H1 (cell line): ENCODE measurements around the gene TSPAN33. TPM values are rescaled to one million over a fixed set of nuclear protein-coding genes. Genes with fewer than 3 reads are reported as not detected.

ENCODE experiments used
- CTCF ChIA-PET: fragments of 300-600 bp; sonication (Branson Sonifier 250); formaldehyde crosslinking; loops from one replicate; lab custom pipeline; 2021; ENCODE audit not compliant: partially characterized antibody; lab: Charles Lee
- POLR2A ChIA-PET: fragments of 300-600 bp; sonication (Branson Sonifier 250); formaldehyde crosslinking; loops from one replicate; lab custom pipeline; 2021; ENCODE audit warnings: inconsistent platforms; ENCODE audit not compliant: partially characterized antibody; lab: Charles Lee
- DNase-seq, 2 experiments: peaks; one replicate each; pipeline versions ENCODE4 v3.0.0 to v3.0.0-alpha.2; 2010 to 2022; ENCODE audit warnings: low spot score in 2 of 2, low read depth in 1 of 2, mixed read lengths in 1 of 2
- FAIRE-seq: peaks from 2 replicates; lab custom pipeline; 2011; peaks lifted over from hg19 to GRCh38; lab: Jason Lieb, UNC
- H2AFZ ChIP-seq: 2 replicates; pipeline ENCODE4 v1.8.1; 2012; ENCODE audit warnings: low read length, inconsistent platforms
- H2AK5ac ChIP-seq: 2 replicates; pipeline ENCODE4 v1.6.1; 2013; ENCODE audit warnings: low read depth, low read length
- H2BK120ac ChIP-seq: replicated peaks from 2 replicates; pipeline ENCODE3; 2013; ENCODE audit warnings: low read depth, low read length, inconsistent platforms
- H2BK12ac ChIP-seq: 2 replicates; pipeline ENCODE4 v1.6.1; 2013; ENCODE audit warnings: low read depth, low read length
- H2BK15ac ChIP-seq: 2 replicates; pipeline ENCODE4 v1.6.1; 2013; ENCODE audit warnings: low read length
- H2BK20ac ChIP-seq: 2 replicates; pipeline ENCODE4 v1.6.1; 2013; ENCODE audit warnings: low read length
- H2BK5ac ChIP-seq: 2 replicates; pipeline ENCODE4 v1.6.1; 2013; ENCODE audit warnings: low read depth, low read length
- H3K14ac ChIP-seq: 2 replicates; pipeline ENCODE4 v1.6.1; 2013; ENCODE audit warnings: inconsistent platforms; ENCODE audit not compliant: insufficient read length
- H3K18ac ChIP-seq: 2 replicates; pipeline ENCODE4 v1.6.1; 2013; ENCODE audit warnings: low read length; ENCODE audit errors: extremely low read depth
- H3K23ac ChIP-seq: 2 replicates; pipeline ENCODE4 v1.6.1; 2013; ENCODE audit warnings: inconsistent platforms; ENCODE audit not compliant: insufficient read length
- H3K23me2 ChIP-seq: 2 replicates; pipeline ENCODE4 v1.6.1; 2013; ENCODE audit warnings: low read depth, low read length
- H3K27ac ChIP-seq: 2 replicates; pipeline ENCODE4 v1.6.1; 2011; ENCODE audit warnings: low read depth, low read length, inconsistent platforms
- H3K27me3 ChIP-seq, 4 experiments: replicated peaks in 1 of 4; 1 replicate in 1 of 4; 2 replicates in 3 of 4; pipeline versions ENCODE4 v1.6.1 to v1.8.1; 2011 to 2013; ENCODE audit warnings: low read length in 3 of 4, mild to moderate bottlenecking in 3 of 4, inconsistent platforms in 2 of 4, mixed read lengths in 2 of 4, moderate library complexity in 1 of 4; ENCODE audit not compliant: control insufficient read depth in 3 of 4, insufficient read depth in 3 of 4; ENCODE audit errors: extremely low read depth in 1 of 4
- H3K36me3 ChIP-seq, 4 experiments: 2 replicates each; pipeline versions ENCODE4 v1.6.1 to v1.8.1; 2011 to 2013; ENCODE audit warnings: mild to moderate bottlenecking in 4 of 4, low read length in 3 of 4, moderate library complexity in 2 of 4, control low read depth in 1 of 4, inconsistent platforms in 1 of 4; ENCODE audit not compliant: insufficient read depth in 4 of 4, control insufficient read depth in 2 of 4
- H3K4ac ChIP-seq: replicated peaks from 2 replicates; pipeline ENCODE3; 2013; ENCODE audit warnings: low read length, low read depth, mixed read lengths, inconsistent platforms; ENCODE audit not compliant: insufficient read length
- H3K4me1 ChIP-seq, 4 experiments: replicated peaks in 1 of 4; 1 replicate in 1 of 4; 2 replicates in 3 of 4; pipeline versions ENCODE4 v1.6.1 to v1.8.1; 2011 to 2013; ENCODE audit warnings: low read length in 3 of 4, inconsistent platforms in 2 of 4, mixed read lengths in 1 of 4; ENCODE audit not compliant: insufficient read depth in 4 of 4, control insufficient read depth in 3 of 4
- H3K4me2 ChIP-seq, 2 experiments: 2 replicates each; pipeline versions ENCODE4 v1.6.1 to v1.8.1; 2011 to 2013; ENCODE audit warnings: low read depth in 2 of 2, low read length in 2 of 2, control low read depth in 1 of 2, inconsistent platforms in 1 of 2, mild to moderate bottlenecking in 1 of 2; ENCODE audit not compliant: insufficient read depth in 1 of 2
- H3K4me3 ChIP-seq, 4 experiments: fragments of 200-600, 300-600 bp in 1 of 4; sonication (generic), shearing (Covaris generic), sonication (Bioruptor Twin) in 1 of 4; 2 replicates each; pipeline versions ENCODE4 v1.5.1 to v1.8.1; 2011 to 2016; ENCODE audit warnings: low read length in 4 of 4, low read depth in 3 of 4, control low read depth in 2 of 4, inconsistent platforms in 2 of 4, mild to moderate bottlenecking in 2 of 4, mixed read lengths in 1 of 4, moderate library complexity in 1 of 4; ENCODE audit not compliant: insufficient read depth in 2 of 4; ENCODE audit errors: extremely low read depth in 1 of 4
- H3K56ac ChIP-seq: replicated peaks from 2 replicates; pipeline ENCODE3; 2013; ENCODE audit warnings: low read depth, mild to moderate bottlenecking, mixed read lengths, low read length, inconsistent platforms; ENCODE audit not compliant: insufficient read length
- H3K79me1 ChIP-seq: 2 replicates; pipeline ENCODE4 v1.6.1; 2013; ENCODE audit warnings: low read depth, low read length, control low read depth
- H3K79me2 ChIP-seq, 2 experiments: 2 replicates each; pipeline versions ENCODE4 v1.6.1 to v1.8.1; 2012 to 2013; ENCODE audit warnings: low read length in 2 of 2, mild to moderate bottlenecking in 2 of 2, inconsistent platforms in 1 of 2; ENCODE audit not compliant: insufficient read depth in 2 of 2, control insufficient read depth in 1 of 2
- H3K9ac ChIP-seq, 4 experiments: replicated peaks in 1 of 4; 1 replicate in 1 of 4; 2 replicates in 3 of 4; pipeline versions ENCODE4 v1.6.1 to v1.8.1; 2011 to 2013; ENCODE audit warnings: low read depth in 3 of 4, low read length in 3 of 4, control low read depth in 2 of 4, mild to moderate bottlenecking in 2 of 4, moderate library complexity in 2 of 4, inconsistent platforms in 1 of 4; ENCODE audit errors: extremely low read depth in 1 of 4
- H3K9me3 ChIP-seq, 2 experiments: 2 replicates each; pipeline versions ENCODE4 v1.6.1 to v1.8.1; 2012 to 2013; ENCODE audit warnings: mild to moderate bottlenecking in 2 of 2, moderate library complexity in 2 of 2, control low read depth in 1 of 2, inconsistent platforms in 1 of 2, low read depth in 1 of 2, low read length in 1 of 2, mixed read lengths in 1 of 2; ENCODE audit not compliant: insufficient read depth in 2 of 2
- H4K20me1 ChIP-seq, 2 experiments: replicated peaks in 1 of 2; 2 replicates each; pipeline versions ENCODE3 to v1.8.1; 2011 to 2013; ENCODE audit warnings: inconsistent platforms in 2 of 2, low read length in 2 of 2, mild to moderate bottlenecking in 1 of 2; ENCODE audit not compliant: insufficient read depth in 2 of 2, control insufficient read depth in 1 of 2
- H4K5ac ChIP-seq: 2 replicates; pipeline ENCODE4 v1.6.1; 2013; ENCODE audit warnings: low read length, low read depth, mixed read lengths, inconsistent platforms; ENCODE audit not compliant: insufficient read length
- H4K8ac ChIP-seq: 2 replicates; pipeline ENCODE4 v1.8.0; 2013; ENCODE audit warnings: mild to moderate bottlenecking, moderate library complexity, low read length, inconsistent platforms; ENCODE audit not compliant: insufficient read depth; ENCODE audit errors: extremely low read depth
- H4K91ac ChIP-seq: replicated peaks from 2 replicates; pipeline ENCODE3; 2013; ENCODE audit warnings: low read length, mixed read lengths, inconsistent platforms; ENCODE audit not compliant: insufficient read length
- BACH1 ChIP-seq: IDR thresholded peaks from 2 replicates; pipeline ENCODE4 v1.6.1; 2012; ENCODE audit warnings: low read length, improper control_type of control experiment
- CBX5 ChIP-seq: fragments of 300-800, 300-1000 bp; sonication (generic); IDR thresholded peaks from 2 replicates; pipeline ENCODE4 v1.7.1; 2016; ENCODE audit warnings: antibody characterized with exemption, low read length, low read depth
- CEBPB ChIP-seq: IDR thresholded peaks from 2 replicates; pipeline ENCODE4 v1.6.1; 2012; ENCODE audit warnings: low read depth, low read length
- FOSL1 ChIP-seq: IDR thresholded peaks from 2 replicates; pipeline ENCODE4 v1.6.1; 2011; ENCODE audit warnings: mild to moderate bottlenecking, low read depth, low read length, moderate library complexity; ENCODE audit not compliant: insufficient read depth
- HDAC2 ChIP-seq, 2 experiments: fragments of 300-600 bp in 1 of 2; sonication (generic) in 1 of 2; IDR thresholded peaks; 2 replicates each; pipeline ENCODE4 v1.6.1; 2011 to 2012; ENCODE audit warnings: low read depth in 2 of 2, low read length in 2 of 2, mild to moderate bottlenecking in 2 of 2, moderate library complexity in 2 of 2, borderline replicate concordance in 1 of 2, inconsistent platforms in 1 of 2
- MAFK ChIP-seq: IDR thresholded peaks from 2 replicates; pipeline ENCODE4 v1.6.1; 2012; ENCODE audit warnings: low read depth, mild to moderate bottlenecking, improper control_type of control experiment, low read length
- NANOG ChIP-seq: IDR thresholded peaks from 2 replicates; pipeline ENCODE4 v1.6.1; 2011; ENCODE audit warnings: low read length, low read depth, mild to moderate bottlenecking, inconsistent platforms; ENCODE audit not compliant: insufficient read depth, poor library complexity, severe bottlenecking
- PHF8 ChIP-seq: fragments of 200-600 bp; sonication (generic); conservative IDR thresholded peaks from 2 replicates; pipeline ENCODE4 v1.7.1; 2012; ENCODE audit warnings: low read depth, mild to moderate bottlenecking, inconsistent platforms, low read length, moderate library complexity
- SIRT6 ChIP-seq: IDR thresholded peaks from one replicate; pipeline ENCODE4 v1.7.1; 2012; ENCODE audit warnings: low read length, inconsistent platforms
- SIX5 ChIP-seq: IDR thresholded peaks from 2 replicates; pipeline ENCODE4 v1.6.1; 2011; ENCODE audit warnings: mild to moderate bottlenecking, low read depth, low read length
- SP4 ChIP-seq: IDR thresholded peaks from 2 replicates; pipeline ENCODE4 v1.6.1; 2012; ENCODE audit warnings: low read length, inconsistent platforms
- TBP ChIP-seq: IDR thresholded peaks from 2 replicates; pipeline ENCODE4 v1.6.1; 2011; ENCODE audit warnings: low read depth, low read length, improper control_type of control experiment
- TCF12 ChIP-seq: IDR thresholded peaks from 2 replicates; pipeline ENCODE4 v1.6.1; 2011; ENCODE audit warnings: low read depth, mild to moderate bottlenecking, low read length
- ZNF274 ChIP-seq: IDR thresholded peaks from 2 replicates; pipeline ENCODE4 v1.7.0; 2012; ENCODE audit warnings: low read length, borderline replicate concordance; ENCODE audit errors: extremely low read depth
- WGBS, 2 experiments: shearing (Covaris generic) in 1 of 2; methylation state at CpG; one replicate each; pipeline versions ENCODE4 v1.1.6 to v1.1.7; 2013 to 2015; ENCODE audit warnings: low lambda C conversion rate in 2 of 2, mixed read lengths in 2 of 2, inconsistent platforms in 1 of 2, low coverage in 1 of 2, missing lambda C conversion rate in 1 of 2; ENCODE audit not compliant: insufficient replicate concordance in 2 of 2, insufficient coverage in 1 of 2, insufficient read length in 1 of 2; ENCODE audit errors: extremely low coverage in 1 of 2, missing lambda C conversion rate in 1 of 2; 5-methylcytosine and 5-hydroxymethylcytosine counted together
- polyA plus RNA-seq, 7 experiments: library from polyadenylated mRNA; depleted of rRNA in 3 of 7; stranded (reverse) in 5 of 7; unstranded in 2 of 7; fragments of >200 nt in 5 of 7; fragments of 200-250 nt in 2 of 7; gene quantifications; 1 replicate in 5 of 7; 2 replicates in 1 of 7; 4 replicates in 1 of 7; pipeline versions ENCODE4 v1.2.1 to v1.2.3, GENCODE V29; 2011 to 2013; ENCODE audit warnings: missing spikeins in 2 of 7, mixed read lengths in 2 of 7
- total RNA-seq: library from RNA; stranded (reverse); fragmentation: NEBNext Ultra II Directional; extraction: Animal tissue kit (Norgen Biotek cat#: 25700); gene quantifications from 2 replicates; pipeline ENCODE4 v1.2.1, GENCODE V29; 2021
- TF ChIP-seq, protein P1 (sequence below): IDR thresholded peaks from 2 replicates; pipeline ENCODE4 v1.6.1; 2012; ENCODE audit warnings: inconsistent platforms

Gene TSPAN33
- total and polyA plus RNA-seq, 2 of the 8 experiments (the other 6 are each of a cell fraction or from before 2014, with no cell fraction given): 42.8 to 47.1 TPM

- H3K23ac ChIP-seq: no peak overlapping the region
- H3K18ac ChIP-seq: no peak overlapping the region
- H2BK15ac ChIP-seq: no peak overlapping the region
- no peak for FAIRE-seq
- H3K9ac ChIP-seq: no peak overlapping the region
- no peak overlapping the region for H2AFZ ChIP-seq
- no peak overlapping the region for H4K91ac ChIP-seq
- no peak overlapping the region for H2BK20ac ChIP-seq
- no peaks in the 10 kb centered on the region for H3K23me2 ChIP-seq
- H3K27ac ChIP-seq: no peak overlapping the region
- H3K4me1 ChIP-seq: no peaks in the 10 kb centered on the region
- H2AK5ac ChIP-seq: no peak overlapping the region
- H4K5ac ChIP-seq: no peak overlapping the region
- H3K79me1 ChIP-seq: no peaks in the 10 kb centered on the region
- H3K4ac ChIP-seq: no peak overlapping the region
- no peaks in the 10 kb centered on the region for H3K36me3 ChIP-seq
- H2BK120ac ChIP-seq: no peak overlapping the region
- ChIA-PET POLR2A (no interaction called here), CTCF (no interaction called here)
- H3K4me2 ChIP-seq: no peak overlapping the region
- no peak overlapping the region for H4K8ac ChIP-seq
- H3K79me2 ChIP-seq: no peaks in the 10 kb centered on the region
- DNase-seq: no peak
- no peak overlapping the region for H2BK5ac ChIP-seq
- H3K56ac ChIP-seq: no peak overlapping the region
- no peak overlapping the region for H2BK12ac ChIP-seq
- no peaks in the 10 kb centered on the region for H4K20me1 ChIP-seq
- H3K4me3 ChIP-seq: no peak overlapping the region
- H3K9me3 ChIP-seq: peaks cover 19 to 21% of the 10 kb centered on the region in 2 experiments
- WGBS, 2 experiments: 91% methylated on average over 4 of the region's 4 CpGs; no CpG with 5 or more reads in 1 of the 2 experiments
- H3K14ac ChIP-seq: no peak overlapping the region
- peaks cover 0 to 2% (median 0%) of the 10 kb centered on the region in 4 experiments; a peak in 2 of 7 replicates for H3K27me3 ChIP-seq
- TF ChIP-seq, protein P1, sequence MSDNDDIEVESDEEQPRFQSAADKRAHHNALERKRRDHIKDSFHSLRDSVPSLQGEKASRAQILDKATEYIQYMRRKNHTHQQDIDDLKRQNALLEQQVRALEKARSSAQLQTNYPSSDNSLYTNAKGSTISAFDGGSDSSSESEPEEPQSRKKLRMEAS: no peak
- TF ChIP-seq SIX5 (no peak), SIRT6 (no peak), MAFK (no peak), SP4 (no peak), CEBPB (no peak), BACH1 (no peak), PHF8 (no peak), CBX5 (no peak), TCF12 (no peak), HDAC2 (IDR thresholded peaks at IDR 0.05; ENCODE audit: borderline replicate concordance in 1 of 2, low read depth in 2 of 2, low read length in 2 of 2) (no peak), NANOG (no peak), TBP (no peak), ZNF274 (no peak), FOSL1 (no peak)
Measured at GRCh38 chr7:129123510-129123857, 21.0 kb upstream of the TSPAN33 start.
